BE2C (cell line): ENCODE results near the gene CAMSAP2.
"Not testable (repeated sequence)": the region's sequence is repeated elsewhere in the genome, so short reads cannot be mapped to it uniquely, and the experiment has no call there.

Source experiments
- DNase-seq: peaks from one replicate; pipeline ENCODE4 v3.0.0-alpha.2; 2020
- H3K27me3 ChIP-seq: fragments of 250-450 bp; sonication (Bioruptor Pico); 2 replicates; pipeline ENCODE4 v1.5.1; 2020; ENCODE audit warnings: mild to moderate bottlenecking
- H3K36me3 ChIP-seq: fragments of 250-450 bp; sonication (Bioruptor Pico); 2 replicates; pipeline ENCODE4 v1.5.1; 2020; ENCODE audit warnings: mild to moderate bottlenecking
- H3K4me1 ChIP-seq: fragments of 250-450 bp; sonication (Bioruptor Pico); 2 replicates; pipeline ENCODE4 v1.5.1; 2020
- H3K4me3 ChIP-seq: 2 replicates; pipeline ENCODE4 v1.5.1; 2011; ENCODE audit warnings: low read depth, low read length
- H3K9me3 ChIP-seq: fragments of 250-450 bp; sonication (Bioruptor Pico); 2 replicates; pipeline ENCODE4 v1.5.1; 2020
- CTCF ChIP-seq: IDR thresholded peaks from 2 replicates; pipeline ENCODE4 v1.5.1; 2012; ENCODE audit warnings: mild to moderate bottlenecking, low read depth, low read length

CAMSAP2 gene

GRCh38 chr1:200739702-200740570 lies 1.2 kb downstream of the CAMSAP2 start:
- no peak for TF ChIP-seq CTCF
- DNase-seq: no peak
- peaks cover 12% of the 10 kb centered on the region for H3K4me1 ChIP-seq

GRCh38 chr1:200740571-200741208 lies 2.0 kb downstream of the CAMSAP2 start:
- H3K9me3 ChIP-seq: no peaks in the 10 kb centered on the region
- no peak for TF ChIP-seq CTCF
- no peaks in the 10 kb centered on the region for H3K27me3 ChIP-seq
- peak overlapping the region; percentile 95 for H3K4me3 ChIP-seq
- DNase-seq: no peak
- peaks cover 12% of the 10 kb centered on the region for H3K4me1 ChIP-seq
- H3K36me3 ChIP-seq: peaks cover 9% of the 10 kb centered on the region; the same call in 1 of the 2 replicates

More at GRCh38 chr1:200739702-200740570, 1.2 kb downstream of the CAMSAP2 start:
- no peaks in the 10 kb centered on the region for H3K9me3 ChIP-seq
- no peaks in the 10 kb centered on the region for H3K27me3 ChIP-seq
- H3K36me3 ChIP-seq: peaks cover 9% of the 10 kb centered on the region; the same call in 1 of the 2 replicates
- H3K4me3 ChIP-seq: peak overlapping the region; percentile 95

GRCh38 chr1:200741551-200742207 lies 3.0 kb downstream of the CAMSAP2 start:
- H3K36me3 ChIP-seq: peaks cover 14% of the 10 kb centered on the region; the same call in 1 of the 2 replicates
- DNase-seq: no peak

GRCh38 chr1:200744143-200744542 lies 5.5 kb downstream of the CAMSAP2 start:
- Histone ChIP-seq H3K27me3 (no peaks in the 10 kb centered on the region), H3K36me3 (peaks cover 21% of the 10 kb centered on the region), H3K4me3 (no peak overlapping the region)

More at GRCh38 chr1:200741551-200742207, 3.0 kb downstream of the CAMSAP2 start:
- Histone ChIP-seq H3K4me3 (peak overlapping the region; percentile 95), H3K27me3 (no peaks in the 10 kb centered on the region), H3K4me1 (peaks cover 12% of the 10 kb centered on the region), H3K9me3 (no peaks in the 10 kb centered on the region)
- no peak for TF ChIP-seq CTCF

GRCh38 chr1:200749090-200749489 lies 10.4 kb downstream of the CAMSAP2 start:
- Histone ChIP-seq H3K9me3 (no peaks in the 10 kb centered on the region), H3K4me1 (no peaks in the 10 kb centered on the region; the same call in 1 of the 2 replicates), H3K4me3 (no peak overlapping the region), H3K27me3 (no peaks in the 10 kb centered on the region), H3K36me3 (peaks cover 16% of the 10 kb centered on the region)
- TF ChIP-seq CTCF: no peak
- DNase-seq: no peak

More at GRCh38 chr1:200744143-200744542, 5.5 kb downstream of the CAMSAP2 start:
- Histone ChIP-seq H3K9me3 (no peaks in the 10 kb centered on the region), H3K4me1 (peaks cover 3% of the 10 kb centered on the region)
- no peak for DNase-seq
- no peak for TF ChIP-seq CTCF

- H3K4me1 ChIP-seq, H3K27me3 ChIP-seq, DNase-seq, H3K4me3 ChIP-seq, H3K9me3 ChIP-seq: not testable (repeated sequence)
- H3K36me3 ChIP-seq: peaks cover 14% of the 10 kb centered on the region
Measured at GRCh38 chr1:200750749-200751148, 12.1 kb downstream of the CAMSAP2 start.
